NOMO-1 (cell line): Measurements from ENCODE around the gene GAREM1.

Experiments used
- DNase-seq, 2 experiments: peaks; one replicate each; lab custom pipeline; 2025; ENCODE audit not compliant: unreplicated experiment in 2 of 2; lab: John Stamatoyannopoulos, UW

GAREM1 gene

GRCh38 chr18:32335228-32335627, 135.5 kb downstream of the GAREM1 start:
- DNase-seq: no peak

- no peak for DNase-seq
Measured at GRCh38 chr18:32333781-32334180, 136.9 kb downstream of the GAREM1 start.

DNA sequence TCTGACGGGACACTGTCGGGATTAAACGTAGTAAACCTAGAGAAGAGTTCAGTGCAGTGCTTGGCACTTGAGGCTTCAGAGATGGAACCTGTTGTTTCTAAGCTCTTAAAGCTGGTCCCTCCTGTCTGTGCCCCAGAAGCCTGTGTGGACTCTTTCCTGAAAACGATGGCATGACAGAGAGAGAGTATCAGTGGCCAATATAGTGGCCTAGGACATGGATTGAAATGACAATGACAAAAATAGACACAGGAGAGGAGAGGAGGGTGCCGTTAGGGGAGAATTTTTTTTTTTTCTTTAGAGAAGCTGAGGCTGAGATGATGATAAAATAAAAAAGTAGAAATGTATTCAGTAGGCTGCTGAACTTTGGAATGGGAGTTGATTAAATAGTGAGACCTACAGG, 138.0 kb downstream of the GAREM1 start:
- DNase-seq: no peak

- no peak for DNase-seq
Measured at GRCh38 chr18:32328974-32329373, 141.7 kb downstream of the GAREM1 start.

GRCh38 chr18:32328379-32328778, 142.3 kb downstream of the GAREM1 start:
- DNase-seq: no peak

GRCh38 chr18:32326450-32327308, 144.0 kb downstream of the GAREM1 start:
- DNase-seq: no peak

DNA sequence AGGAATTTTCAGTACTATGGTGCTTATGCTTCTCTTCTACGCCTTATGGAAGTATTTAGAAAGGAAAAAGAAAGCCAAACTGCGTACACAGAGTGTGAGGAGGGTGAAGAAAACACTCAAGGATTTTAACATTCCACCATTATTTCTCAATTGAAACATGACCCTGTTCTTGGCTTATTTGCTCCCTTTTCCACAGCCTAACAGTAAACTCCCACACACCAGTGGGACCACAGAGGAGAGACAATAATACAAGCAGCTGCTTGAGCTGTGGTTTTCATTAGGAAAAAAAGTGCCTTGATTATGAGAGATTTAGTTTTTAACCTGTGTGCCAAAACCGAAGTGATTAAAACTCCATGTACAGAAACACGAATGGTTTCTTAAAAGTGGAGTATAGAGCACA, 146.5 kb downstream of the GAREM1 start:
- DNase-seq: no peak

DNA sequence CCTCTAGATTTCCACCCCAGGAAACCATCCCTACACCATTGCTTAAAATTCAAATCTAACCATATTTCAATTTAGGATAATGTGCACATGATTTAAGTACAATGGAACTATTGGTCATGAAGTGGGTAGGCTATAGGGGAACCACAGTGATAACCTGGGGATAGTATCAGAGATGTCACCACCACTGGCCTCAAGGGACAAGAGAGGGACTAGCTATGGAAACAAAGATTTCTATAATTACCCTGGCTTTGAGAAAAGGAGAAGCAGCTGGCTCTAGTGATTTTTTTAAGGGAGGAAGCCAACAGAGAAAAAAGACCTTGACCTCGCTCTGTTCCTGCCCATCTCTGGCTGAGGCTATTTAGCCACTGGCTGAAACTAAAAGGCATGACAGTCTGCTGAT, 148.9 kb downstream of the GAREM1 start:
- DNase-seq: peak in 1 of 2 experiments; percentile 5

DNA sequence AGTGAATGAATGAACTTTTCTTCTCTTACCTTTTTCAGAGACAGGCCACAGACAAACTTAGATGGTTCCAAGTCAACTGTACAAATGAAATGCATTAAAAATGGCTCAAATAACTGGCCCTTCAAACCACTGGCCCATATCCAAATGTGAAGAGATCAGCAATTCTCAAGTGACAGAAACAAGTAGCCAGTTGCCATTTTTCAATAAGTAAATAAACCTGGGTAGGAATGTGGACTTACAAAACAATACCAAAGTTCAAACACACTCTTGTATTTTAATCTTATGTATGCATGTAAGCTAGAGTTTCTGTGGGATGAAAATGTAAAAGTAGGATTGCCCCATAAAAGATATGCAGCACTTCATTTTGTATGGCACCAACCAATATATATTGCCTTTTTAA, 151.6 kb downstream of the GAREM1 start:
- DNase-seq: no peak

- DNase-seq: no peak
Measured at GRCh38 chr18:32318581-32318980, 152.1 kb downstream of the GAREM1 start.

- no peak for DNase-seq
Measured at GRCh38 chr18:32317651-32318050, 153.0 kb downstream of the GAREM1 start.

- no peak for DNase-seq
Measured at GRCh38 chr18:32315881-32316280, 154.8 kb downstream of the GAREM1 start.

- DNase-seq: no peak
Measured at GRCh38 chr18:32310774-32311173, 159.9 kb downstream of the GAREM1 start.

- no peak for DNase-seq
Measured at GRCh38 chr18:32310101-32310500, 160.6 kb downstream of the GAREM1 start.

GRCh38 chr18:32308493-32309120, 162.1 kb downstream of the GAREM1 start:
- DNase-seq: no peak

GRCh38 chr18:32303400-32303799, 167.3 kb downstream of the GAREM1 start:
- DNase-seq: no peak

- DNase-seq: no peak
Measured at GRCh38 chr18:32302806-32303205, 167.9 kb downstream of the GAREM1 start.

- DNase-seq: peak in 1 of 2 experiments; percentile 35
Measured at GRCh38 chr18:32301976-32302743, 168.5 kb downstream of the GAREM1 start.

DNA sequence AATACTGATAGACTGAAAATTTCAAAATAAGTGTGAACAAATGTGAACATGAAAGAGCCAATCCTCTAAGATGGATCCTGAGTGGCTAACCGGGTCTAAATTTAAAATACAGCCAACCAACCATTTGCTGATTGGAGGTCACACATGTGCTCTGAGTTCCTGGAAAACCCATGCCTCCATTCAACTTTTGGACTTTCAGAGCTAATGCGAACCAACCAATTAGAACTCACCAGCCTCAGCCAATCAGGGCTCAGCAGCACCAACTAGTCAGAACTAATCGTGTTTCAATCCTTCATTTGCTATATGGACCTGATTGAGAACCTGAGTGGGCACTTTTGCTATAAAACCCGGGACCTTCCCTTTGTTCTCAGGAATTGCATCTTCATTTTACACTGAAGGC, 169.3 kb downstream of the GAREM1 start:
- DNase-seq: no peak

DNA sequence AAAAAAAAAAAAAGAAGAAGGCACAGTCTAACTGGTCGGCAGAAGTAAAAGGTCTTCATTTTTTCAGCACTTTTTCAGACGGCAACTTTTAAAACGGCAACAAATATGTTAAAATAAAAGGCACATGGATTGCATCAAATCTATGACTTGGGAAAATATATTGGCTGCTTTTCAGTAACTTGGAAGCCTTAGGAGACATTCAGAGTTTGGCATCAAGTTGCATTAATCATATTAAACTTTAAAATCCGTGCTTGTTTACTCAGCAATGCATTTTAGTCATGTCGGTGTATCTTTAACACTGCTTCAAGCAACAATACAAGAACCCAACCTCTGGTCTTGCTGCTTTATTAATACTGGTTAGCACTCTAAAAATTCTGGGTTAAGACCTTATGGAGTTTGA, 169.8 kb downstream of the GAREM1 start:
- no peak for DNase-seq

GRCh38 chr18:32299484-32299883, 171.2 kb downstream of the GAREM1 start:
- DNase-seq: no peak
